HL-60 (cell line): ENCODE measurements around the gene UNC5C.

Experiments used
- CTCF ChIP-seq: IDR thresholded peaks from one replicate; pipeline ENCODE4 v1.5.1; 2011; ENCODE audit warnings: low read length, control low read depth, inconsistent platforms; ENCODE audit not compliant: insufficient read depth
- POLR2AphosphoS5 ChIP-seq: IDR thresholded peaks from 2 replicates; pipeline ENCODE4 v1.6.1; 2012; ENCODE audit warnings: low read depth

- TF ChIP-seq CTCF (no peak), POLR2AphosphoS5 (no peak)
Observed at GRCh38 chr4:95158045-95158444, 390.7 kb downstream of the UNC5C start.
